Liver (tissue), 9 donors: ENCODE data around the gene MACROD1. TPM values are rescaled to one million over a fixed set of nuclear protein-coding genes. Genes with fewer than 3 reads are reported as not detected.

Source experiments
- DNase-seq: peaks from one replicate; pipeline ENCODE4 v3.0.0-alpha.2; 2017; ENCODE audit warnings: low spot score
- H3K27ac ChIP-seq, 2 donors: one replicate each; pipeline ENCODE4 v1.7.0; 2013; ENCODE audit warnings: inconsistent platforms in 2 of 2, low read length in 2 of 2, control low read depth in 1 of 2, low read depth in 1 of 2, mild to moderate bottlenecking in 1 of 2
- H3K27me3 ChIP-seq, 4 donors: one replicate each; pipeline versions ENCODE4 v1.6.1 to v1.7.0; 2013; ENCODE audit warnings: low read length in 3 of 4, inconsistent platforms in 1 of 4, mild to moderate bottlenecking in 1 of 4, moderate library complexity in 1 of 4; ENCODE audit not compliant: control insufficient read depth in 4 of 4, insufficient read depth in 4 of 4
- H3K36me3 ChIP-seq, 4 donors: one replicate each; pipeline versions ENCODE4 v1.6.1 to v1.7.0; 2013; ENCODE audit warnings: low read length in 3 of 4, mild to moderate bottlenecking in 3 of 4, low read depth in 1 of 4, moderate library complexity in 1 of 4; ENCODE audit not compliant: control insufficient read depth in 4 of 4, insufficient read depth in 3 of 4
- H3K4me1 ChIP-seq, 4 donors: one replicate each; pipeline versions ENCODE4 v1.6.1 to v1.7.0; 2013; ENCODE audit warnings: low read length in 3 of 4, mild to moderate bottlenecking in 3 of 4, moderate library complexity in 1 of 4; ENCODE audit not compliant: control insufficient read depth in 4 of 4, insufficient read depth in 4 of 4
- H3K4me3 ChIP-seq, 3 donors: one replicate each; pipeline versions ENCODE4 v1.6.1 to v1.7.0; 2013; ENCODE audit warnings: low read length in 3 of 3, control low read depth in 1 of 3, low read depth in 1 of 3, mild to moderate bottlenecking in 1 of 3
- H3K9ac ChIP-seq, 2 donors: one replicate each; pipeline ENCODE4 v1.7.0; 2013; ENCODE audit warnings: low read length in 2 of 2, mild to moderate bottlenecking in 2 of 2, moderate library complexity in 2 of 2, control low read depth in 1 of 2, low read depth in 1 of 2
- H3K9me3 ChIP-seq, 4 donors: one replicate each; pipeline versions ENCODE4 v1.6.1 to v1.7.0; 2013; ENCODE audit warnings: low read length in 3 of 4; ENCODE audit not compliant: control insufficient read depth in 4 of 4
- ATF3 ChIP-seq: IDR thresholded peaks from 2 replicates; pipeline ENCODE4 v1.6.1; 2016; ENCODE audit warnings: antibody characterized with exemption
- CTCF ChIP-seq: fragments of 150-350 bp; IDR thresholded peaks from 2 replicates; pipeline ENCODE4 v1.5.1; 2017; ENCODE audit warnings: improper control_type of control experiment, low read depth, low read length; ENCODE audit not compliant: missing input control
- EGR1 ChIP-seq, 2 donors: IDR thresholded peaks; 2 replicates each; pipeline ENCODE4 v1.6.1; 2016 to 2018; ENCODE audit warnings: antibody characterized with exemption in 2 of 2, low read depth in 2 of 2
- FOXA1 ChIP-seq: IDR thresholded peaks from 2 replicates; pipeline ENCODE4 v1.6.1; 2016; ENCODE audit warnings: antibody characterized with exemption
- FOXA2 ChIP-seq: IDR thresholded peaks from 2 replicates; pipeline ENCODE4 v1.6.1; 2016; ENCODE audit warnings: antibody characterized with exemption
- GABPA ChIP-seq, 2 donors: IDR thresholded peaks in 1 of 2; conservative IDR thresholded peaks in 1 of 2; 2 replicates each; pipeline ENCODE4 v1.6.1; 2016; ENCODE audit warnings: antibody characterized with exemption in 2 of 2, mild to moderate bottlenecking in 1 of 2, moderate library complexity in 1 of 2
- HNF4A ChIP-seq, 2 donors: conservative IDR thresholded peaks; 2 replicates each; pipeline ENCODE4 v1.6.1; 2016; ENCODE audit warnings: antibody characterized with exemption in 2 of 2, mild to moderate bottlenecking in 2 of 2
- HNF4G ChIP-seq: IDR thresholded peaks from 2 replicates; pipeline ENCODE4 v1.6.1; 2016; ENCODE audit warnings: antibody characterized with exemption
- JUND ChIP-seq, 2 donors: IDR thresholded peaks; 2 replicates each; pipeline ENCODE4 v1.6.1; 2016; ENCODE audit warnings: antibody characterized with exemption in 2 of 2
- MAX ChIP-seq: IDR thresholded peaks from 2 replicates; pipeline ENCODE4 v1.6.1; 2016; ENCODE audit warnings: antibody characterized with exemption
- NR2F2 ChIP-seq: IDR thresholded peaks from 2 replicates; pipeline ENCODE4 v1.6.1; 2016; ENCODE audit warnings: antibody characterized with exemption
- RAD21 ChIP-seq, 2 donors: IDR thresholded peaks; 2 replicates each; pipeline ENCODE4 v1.6.1; 2016; ENCODE audit warnings: antibody characterized with exemption in 2 of 2, mild to moderate bottlenecking in 2 of 2
- REST ChIP-seq: IDR thresholded peaks from 2 replicates; pipeline ENCODE4 v1.6.1; 2016; ENCODE audit warnings: antibody characterized with exemption, mild to moderate bottlenecking
- RXRA ChIP-seq, 2 donors: IDR thresholded peaks; 2 replicates each; pipeline ENCODE4 v1.6.1; 2017 to 2018; ENCODE audit warnings: antibody characterized with exemption in 2 of 2, mild to moderate bottlenecking in 1 of 2
- TAF1 ChIP-seq: conservative IDR thresholded peaks from 2 replicates; pipeline ENCODE4 v1.6.1; 2016; ENCODE audit warnings: antibody characterized with exemption, mild to moderate bottlenecking
- YY1 ChIP-seq: IDR thresholded peaks from 2 replicates; pipeline ENCODE4 v1.6.1; 2016; ENCODE audit warnings: antibody characterized with exemption, mild to moderate bottlenecking
- ZBTB33 ChIP-seq: IDR thresholded peaks from 2 replicates; pipeline ENCODE4 v1.6.1; 2016; ENCODE audit warnings: antibody characterized with exemption
- WGBS: extraction: QIAGEN DNeasy Blood & Tissue Kit; methylation state at CpG from one replicate; pipeline ENCODE4 v1.1.7; 2013; 5-methylcytosine and 5-hydroxymethylcytosine counted together
- polyA plus RNA-seq, 2 donors: library from polyadenylated mRNA; stranded (reverse) in 1 of 2; unstranded in 1 of 2; fragments of 200-250 nt in 1 of 2; fragments of >200 nt in 1 of 2; fragmentation: Nextera tagmentation in 1 of 2; extraction: Ambion mirVana in 1 of 2; gene quantifications; one replicate each; pipeline versions ENCODE4 v1.2.1 to v1.2.3, GENCODE V29; 2013 to 2015
- total RNA-seq, 2 donors: library from RNA; depleted of rRNA; stranded (reverse); fragments of >200 nt; gene quantifications; one replicate each; pipeline ENCODE4 v1.2.3, GENCODE V29; 2014
- donor health status: healthy.
- donor health status: healthy.
- donor health status: healthy.
- donor health status: healthy.
- donor health status: healthy.

The MACROD1 gene
- total and polyA plus RNA-seq, 4 donors: 8.9 to 25.9 (median 13.1) TPM

- TF ChIP-seq MAX: no peak
- TF ChIP-seq YY1: no peak
- no peak for TF ChIP-seq RAD21 (IDR thresholded peaks at IDR 0.05)
- no peak for TF ChIP-seq GABPA (IDR thresholded peaks at IDR 0.05 in 1 of 2, conservative IDR thresholded peaks at IDR 0.05 in 1 of 2)
- TF ChIP-seq NR2F2: no peak
- no peak for TF ChIP-seq HNF4G
- TF ChIP-seq ZBTB33: no peak
Observed at GRCh38 chr11:64026575-64027205, 139.2 kb downstream of the MACROD1 start (continued).

- 73% methylated on average over 4 of the region's 4 CpGs for WGBS
- peaks cover 0 to 3% (median 1%) of the 10 kb centered on the region in 4 donors for H3K4me1 ChIP-seq
- H3K9ac ChIP-seq: no peak overlapping the region
- no peaks in the 10 kb centered on the region for H3K27me3 ChIP-seq
- no peak overlapping the region for H3K27ac ChIP-seq
- TF ChIP-seq FOXA1 (no peak), MAX (no peak), ZBTB33 (no peak), ATF3 (no peak), FOXA2 (no peak), GABPA (IDR thresholded peaks at IDR 0.05 in 1 of 2, conservative IDR thresholded peaks at IDR 0.05 in 1 of 2) (no peak), JUND (IDR thresholded peaks at IDR 0.05) (no peak), RXRA (IDR thresholded peaks at IDR 0.05) (no peak), REST (no peak), YY1 (no peak), TAF1 (no peak), RAD21 (IDR thresholded peaks at IDR 0.05) (no peak), NR2F2 (no peak), HNF4A (conservative IDR thresholded peaks at IDR 0.05) (no peak), CTCF (no peak), HNF4G (no peak), EGR1 (IDR thresholded peaks at IDR 0.05; ENCODE audit: low read depth in 2 of 2) (no peak)
- no peak overlapping the region for H3K4me3 ChIP-seq
- H3K9me3 ChIP-seq: no peaks in the 10 kb centered on the region
- DNase-seq: no peak
- no peaks in the 10 kb centered on the region for H3K36me3 ChIP-seq
Observed at GRCh38 chr11:64025205-64025604, 140.7 kb downstream of the MACROD1 start.
